Measurements from ENCODE around the gene RPUSD1. TPM values are rescaled to one million over a fixed set of nuclear protein-coding genes. Genes with fewer than 3 reads are reported as not detected.
A peak's percentile ranks its signal among the peaks of the same experiment; 100 is the strongest.
"Not testable (repeated sequence)": the region's sequence is repeated elsewhere in the genome, so short reads cannot be mapped to it uniquely, and the experiment has no call there.

The RPUSD1 gene
- total and polyA plus RNA-seq, 8 donors: 6.2 to 21.1 (median 9.8) TPM

DNA sequence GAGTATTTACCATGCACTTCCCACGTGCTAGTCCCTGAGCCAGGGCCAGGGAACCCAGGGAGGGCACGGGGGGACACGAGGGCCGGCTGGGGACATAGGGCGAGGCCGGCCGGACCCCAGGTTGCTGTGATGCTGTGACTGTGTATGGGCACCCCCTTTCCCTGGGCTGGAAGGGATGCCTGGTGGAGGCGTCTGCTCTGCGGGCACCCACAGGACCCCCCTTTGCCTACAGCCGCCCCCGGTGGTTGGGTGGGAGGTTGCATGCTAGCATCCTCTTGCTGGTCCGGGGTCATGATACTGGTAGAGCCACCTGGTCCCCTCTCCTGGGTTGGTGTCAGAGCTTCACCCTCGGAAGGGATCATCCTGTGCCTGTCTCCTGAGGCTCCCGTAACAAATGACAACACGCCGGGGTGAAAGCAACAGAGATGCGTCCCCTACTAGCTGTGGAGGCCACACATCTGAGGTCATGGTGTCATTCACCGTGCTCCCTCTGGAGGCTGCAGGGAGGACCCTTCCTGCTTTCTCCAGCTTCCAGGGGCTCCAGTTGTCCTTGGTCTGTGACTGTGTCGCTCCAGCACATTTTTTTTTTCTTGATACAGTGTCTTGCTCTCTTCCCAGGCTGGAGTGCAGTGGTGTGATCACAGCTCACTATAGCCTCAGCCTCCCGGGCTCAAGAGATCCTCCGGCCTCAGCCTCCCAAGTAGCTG, 44.2 kb downstream of the RPUSD1 start:
- DNase-seq (peak in 1 of 6 donors; percentile 64), ATAC-seq (no peak), FAIRE-seq (no peak)
- no peaks in the 10 kb centered on the region for H3K27me3 ChIP-seq
- TF ChIP-seq, protein P1, sequence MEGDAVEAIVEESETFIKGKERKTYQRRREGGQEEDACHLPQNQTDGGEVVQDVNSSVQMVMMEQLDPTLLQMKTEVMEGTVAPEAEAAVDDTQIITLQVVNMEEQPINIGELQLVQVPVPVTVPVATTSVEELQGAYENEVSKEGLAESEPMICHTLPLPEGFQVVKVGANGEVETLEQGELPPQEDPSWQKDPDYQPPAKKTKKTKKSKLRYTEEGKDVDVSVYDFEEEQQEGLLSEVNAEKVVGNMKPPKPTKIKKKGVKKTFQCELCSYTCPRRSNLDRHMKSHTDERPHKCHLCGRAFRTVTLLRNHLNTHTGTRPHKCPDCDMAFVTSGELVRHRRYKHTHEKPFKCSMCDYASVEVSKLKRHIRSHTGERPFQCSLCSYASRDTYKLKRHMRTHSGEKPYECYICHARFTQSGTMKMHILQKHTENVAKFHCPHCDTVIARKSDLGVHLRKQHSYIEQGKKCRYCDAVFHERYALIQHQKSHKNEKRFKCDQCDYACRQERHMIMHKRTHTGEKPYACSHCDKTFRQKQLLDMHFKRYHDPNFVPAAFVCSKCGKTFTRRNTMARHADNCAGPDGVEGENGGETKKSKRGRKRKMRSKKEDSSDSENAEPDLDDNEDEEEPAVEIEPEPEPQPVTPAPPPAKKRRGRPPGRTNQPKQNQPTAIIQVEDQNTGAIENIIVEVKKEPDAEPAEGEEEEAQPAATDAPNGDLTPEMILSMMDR (IDR thresholded peaks at IDR 0.05): no peak
- no peaks in the 10 kb centered on the region for H3K36me3 ChIP-seq
- intact Hi-C loops (cut with DNase I): no loop called here
- WGBS, 2 donors: 60 to 77% methylated on average over 21 of the region's 21 CpGs
- no peaks in the 10 kb centered on the region for H3K9me3 ChIP-seq
- H3K4me1 ChIP-seq: peaks cover 5 to 7% (median 7%) of the 10 kb centered on the region in 3 donors
- no peak overlapping the region for H3K4me3 ChIP-seq
- H3K27ac ChIP-seq: no peak overlapping the region

DNA sequence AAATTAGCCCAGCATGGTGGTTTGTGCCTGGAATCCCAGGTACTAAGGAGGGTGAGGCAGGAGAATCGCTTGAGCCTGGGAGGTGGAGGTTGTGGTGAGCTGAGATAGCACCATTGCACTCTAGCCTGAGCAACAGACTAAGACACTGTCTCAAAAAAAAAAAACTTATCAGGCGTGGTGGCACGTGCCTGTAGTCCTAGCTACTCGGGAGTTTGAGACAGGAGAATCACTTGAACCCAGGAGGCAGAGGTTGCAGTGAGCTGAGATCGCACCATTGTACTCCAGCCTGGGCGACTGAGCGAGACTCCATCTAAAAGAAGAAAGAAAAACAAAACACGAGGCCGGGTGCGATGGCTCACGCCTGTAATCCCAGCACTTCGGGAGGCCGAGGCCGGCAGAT, 45.3 kb downstream of the RPUSD1 start:
- H3K9me3 ChIP-seq; H3K4me3 ChIP-seq; H3K36me3 ChIP-seq; H3K4me1 ChIP-seq; H3K27me3 ChIP-seq; FAIRE-seq; DNase-seq; intact Hi-C loops (cut with DNase I); H3K27ac ChIP-seq; ATAC-seq: not testable (repeated sequence)
- 68 to 74% methylated on average over 14 of the region's 14 CpGs for WGBS, 2 donors

DNA sequence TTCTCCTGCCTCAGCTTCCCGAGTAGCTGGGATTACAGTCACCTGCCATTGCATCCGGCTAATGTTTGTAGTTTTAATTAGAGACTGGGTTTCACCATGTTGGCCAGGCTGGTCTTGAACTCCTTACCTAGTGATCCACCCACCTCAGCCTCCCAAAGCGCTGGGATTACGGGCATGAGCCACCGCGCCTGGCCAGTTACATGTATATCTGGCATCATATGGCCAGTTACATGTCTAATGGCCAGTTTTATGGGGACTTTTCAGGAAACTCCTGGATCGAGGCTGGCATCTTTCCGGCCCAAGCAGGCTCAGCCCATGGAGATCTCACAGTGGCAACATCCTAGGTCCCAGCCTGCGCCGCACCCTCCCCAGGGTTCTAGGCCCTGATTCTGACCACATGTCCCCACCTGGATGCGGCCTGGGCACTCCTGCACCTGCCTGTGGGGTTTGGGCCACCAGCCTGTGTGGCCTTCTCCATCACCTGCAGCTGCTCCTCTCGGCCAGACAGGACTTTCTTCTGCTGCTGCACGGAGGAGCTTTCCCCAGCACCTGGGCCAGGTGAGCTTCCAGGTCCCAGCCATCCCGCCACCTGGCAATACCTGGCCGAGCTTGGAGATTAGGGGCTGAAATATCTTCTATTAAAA, 46.1 kb downstream of the RPUSD1 start:
- no peak for ATAC-seq
- H3K27ac ChIP-seq: no peak overlapping the region
- 74 to 83% methylated on average over 15 of the region's 15 CpGs for WGBS, 2 donors
- TF ChIP-seq, protein P1 (IDR thresholded peaks at IDR 0.05): no peak
- H3K9me3 ChIP-seq: no peaks in the 10 kb centered on the region
- intact Hi-C loops (cut with DNase I): no loop called here
- peaks cover 5 to 7% (median 7%) of the 10 kb centered on the region in 3 donors for H3K4me1 ChIP-seq
- no peak for FAIRE-seq
- peaks cover 0 to 8% (median 0%) of the 10 kb centered on the region in 3 donors for H3K36me3 ChIP-seq
- no peak overlapping the region for H3K4me3 ChIP-seq
- DNase-seq: no peak
- H3K27me3 ChIP-seq: no peaks in the 10 kb centered on the region

DNA sequence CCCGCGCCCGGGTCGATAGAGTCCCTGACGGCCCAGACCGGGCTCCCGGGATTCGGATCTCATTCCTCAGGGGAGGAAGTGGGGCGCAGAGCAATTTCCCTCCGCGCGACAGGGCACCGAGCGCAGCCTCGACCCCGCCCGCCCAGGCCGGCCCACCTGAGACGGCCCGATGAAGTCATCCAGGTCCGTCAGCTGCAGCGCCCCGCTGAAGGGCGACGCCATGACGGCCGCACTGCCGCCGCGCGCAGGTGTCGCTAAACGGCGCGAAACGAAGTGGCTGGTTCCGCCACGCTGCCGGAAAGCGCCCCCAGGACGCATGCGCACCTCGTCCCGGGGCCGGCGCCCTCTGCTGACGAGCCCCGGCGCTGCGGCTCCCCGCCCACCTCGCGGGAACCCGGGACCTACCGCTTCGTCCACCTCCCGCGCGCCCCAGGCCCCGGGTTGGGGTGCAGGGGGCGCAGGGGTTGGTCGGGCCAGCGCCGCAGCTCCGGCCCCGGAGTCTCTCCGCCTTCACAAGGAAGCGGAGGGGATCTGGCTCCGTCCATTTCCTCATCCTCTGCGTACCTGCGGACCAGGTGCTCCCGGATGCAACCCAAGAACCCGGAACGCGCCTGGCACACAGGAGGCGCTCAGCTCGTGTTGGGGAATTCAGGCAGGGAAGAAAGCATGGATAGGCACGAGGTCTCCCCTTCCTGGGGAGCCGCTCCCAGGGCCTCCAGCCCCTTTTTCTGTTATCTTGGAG, 47.2 kb downstream of the RPUSD1 start, which contains the start of gene CIAO3:
CIAO3 (minus strand) TSS at position 234 of the 742 bp plus-strand sequence; CDS start at position 222, 12 bp downstream.
- FAIRE-seq: no peak
- DNase-seq: peak; percentile 81 to 99 (median 93)
- H3K27me3 ChIP-seq: no peaks in the 10 kb centered on the region
- peak; percentile 95 to 96 (median 96) for ATAC-seq
- no peaks in the 10 kb centered on the region for H3K9me3 ChIP-seq
- TF ChIP-seq, protein P1 (IDR thresholded peaks at IDR 0.05): peak; percentile 87 to 95 (median 92)
- 1% methylated on average over 57 to 79 of the region's 79 CpGs for WGBS, 2 donors
- peak within 1 kb of the TSS; percentile 47 to 72 (median 58) for H3K27ac ChIP-seq
- H3K36me3 ChIP-seq: peaks cover 0 to 15% (median 0%) of the 10 kb centered on the region in 3 donors
- peaks cover 5 to 7% (median 7%) of the 10 kb centered on the region in 3 donors for H3K4me1 ChIP-seq
- peak within 1 kb of the TSS; percentile 88 to 97 (median 96) for H3K4me3 ChIP-seq
- intact Hi-C loops (cut with DNase I): no loop called here

DNA sequence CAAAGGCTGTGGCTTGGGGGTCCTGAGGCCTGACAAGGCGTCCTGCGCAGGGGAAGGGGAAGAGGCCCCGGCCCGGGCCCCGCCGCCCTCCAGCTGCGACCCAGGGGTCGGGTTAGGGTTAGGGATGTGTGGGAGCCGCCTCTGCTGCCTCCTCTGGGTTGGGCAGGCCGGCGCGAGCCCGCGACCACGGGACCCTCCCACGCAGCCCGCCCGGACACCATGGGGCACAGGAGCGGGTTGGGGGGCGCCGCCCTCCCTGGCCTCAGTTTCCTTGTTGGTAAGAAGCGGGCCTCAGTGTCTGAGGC, 47.8 kb downstream of the RPUSD1 start:
- H3K27me3 ChIP-seq: no peaks in the 10 kb centered on the region
- H3K9me3 ChIP-seq: no peaks in the 10 kb centered on the region
- ATAC-seq (peak; percentile 2 to 25 (median 19)), FAIRE-seq (no peak), DNase-seq (peak in 1 of 6 donors; percentile 83)
- intact Hi-C loops (cut with DNase I): no loop called here
- H3K27ac ChIP-seq: peak overlapping the region in 2 of 4 donors; percentile 47 to 72
- 0 to 1% methylated on average over 19 to 22 of the region's 22 CpGs for WGBS, 2 donors
- peaks cover 0 to 20% (median 0%) of the 10 kb centered on the region in 3 donors for H3K36me3 ChIP-seq
- TF ChIP-seq, protein P1 (IDR thresholded peaks at IDR 0.05): no peak
- H3K4me3 ChIP-seq: peak overlapping the region; percentile 88 to 97 (median 96)
- H3K4me1 ChIP-seq: peaks cover 5 to 7% (median 7%) of the 10 kb centered on the region in 3 donors

Measured in pancreas (tissue), 10 donors.